Stimulated activated CD8-positive, alpha-beta memory T cell treated with anti-CD3 and anti-CD28 coated beads, Interleukin-4, amount 100 ng/mL, for 48 hours (primary cell): ENCODE measurements around the gene CCT7.

Source experiments
- DNase-seq: peaks from one replicate; pipeline ENCODE4 v3.0.0-alpha.2; 2020

Gene CCT7

GRCh38 chr2:73269686-73270465 is 35.8 kb downstream of the CCT7 start:
- DNase-seq: no peak

GRCh38 chr2:73272270-73272669 is 38.2 kb downstream of the CCT7 start:
- no peak for DNase-seq

GRCh38 chr2:73279852-73280251 is 45.7 kb downstream of the CCT7 start:
- DNase-seq: no peak

- no peak for DNase-seq
These were observed 47.1 kb downstream of the CCT7 start for GRCh38 chr2:73281244-73281643.

GRCh38 chr2:73282924-73283544 is 48.9 kb downstream of the CCT7 start:
- no peak for DNase-seq

- peak; percentile 47 for DNase-seq
These were observed 49.6 kb downstream of the CCT7 start for GRCh38 chr2:73283545-73284295.

- peak; percentile 84 for DNase-seq
These were observed 50.4 kb downstream of the CCT7 start, which contains the start of gene FBXO41 for GRCh38 chr2:73284296-73285158. Gene FBXO41, minus strand, starts transcription at chr2:73284478. Its CDS starts 14,848 bp downstream, at chr2:73269630.

- DNase-seq: peak; percentile 51
These were observed 51.1 kb downstream of the CCT7 start for GRCh38 chr2:73285159-73285739.

- no peak for DNase-seq
These were observed 52.1 kb downstream of the CCT7 start for GRCh38 chr2:73286134-73286655.

GRCh38 chr2:73289304-73289703 is 55.2 kb downstream of the CCT7 start:
- no peak for DNase-seq

GRCh38 chr2:73290049-73290839 is 56.1 kb downstream of the CCT7 start:
- DNase-seq: peak; percentile 61

GRCh38 chr2:73291093-73291460 is 57.0 kb downstream of the CCT7 start:
- DNase-seq: peak; percentile 75

- DNase-seq: no peak
These were observed 57.6 kb downstream of the CCT7 start for GRCh38 chr2:73291461-73292315.

- DNase-seq: no peak
These were observed 58.3 kb downstream of the CCT7 start for GRCh38 chr2:73292316-73292905.

- DNase-seq: peak; percentile 37
These were observed 58.9 kb downstream of the CCT7 start for GRCh38 chr2:73292906-73293533.

GRCh38 chr2:73293534-73294171 is 59.5 kb downstream of the CCT7 start, which contains the start of gene EGR4:
Gene EGR4, minus strand, starts transcription at chr2:73293548. Its CDS starts 231 bp downstream, at chr2:73293317.
- DNase-seq: peak; percentile 91

GRCh38 chr2:73294239-73294638 is 60.1 kb downstream of the CCT7 start:
- no peak for DNase-seq

- no peak for DNase-seq
These were observed 61.8 kb downstream of the CCT7 start for GRCh38 chr2:73295751-73296400.
